ENCODE results near the gene TWF2. TPM values are rescaled to one million over a fixed set of nuclear protein-coding genes. Genes with fewer than 3 reads are reported as not detected.
A peak's percentile ranks its signal among the peaks of the same experiment; 100 is the strongest.

The TWF2 gene
- total RNA-seq, 4 donors from 2014 or later: 46.2 to 68.8 (median 59.3) TPM

- no peak overlapping the region for H3K27ac ChIP-seq
- no peak for DNase-seq
- peaks cover 0 to 16% (median 10%) of the 10 kb centered on the region in 4 donors for H3K4me1 ChIP-seq
- H3K4me3 ChIP-seq: no peak overlapping the region
- peaks cover 0 to 96% (median 5%) of the 10 kb centered on the region in 3 donors for H3K36me3 ChIP-seq
- no peaks in the 10 kb centered on the region for H3K9me3 ChIP-seq
- no peaks in the 10 kb centered on the region for H3K27me3 ChIP-seq
- TF ChIP-seq CTCF (IDR thresholded peaks at IDR 0.05): no peak
- no peak for TF ChIP-seq POLR2A (IDR thresholded peaks at IDR 0.05)
Observed at GRCh38 chr3:52256622-52257021, 17.7 kb upstream of the TWF2 start.

DNA sequence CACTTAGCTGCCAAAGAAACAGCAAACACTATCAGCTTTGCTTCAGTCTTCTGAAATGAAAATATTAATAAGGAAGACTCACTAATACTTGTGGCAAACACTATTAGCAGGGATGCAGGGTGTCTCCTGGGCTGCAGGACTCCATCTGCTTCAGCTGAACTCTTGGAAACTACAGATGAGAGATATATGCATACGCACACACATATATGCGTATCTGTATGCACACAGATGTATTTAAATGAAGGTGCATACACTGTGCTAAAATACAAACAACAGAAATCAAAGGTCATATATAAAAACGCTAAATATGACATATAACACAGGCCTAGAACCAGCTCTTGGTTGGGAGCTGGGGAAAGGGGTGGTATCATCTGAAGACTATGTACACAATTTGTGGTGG, 17.2 kb upstream of the TWF2 start:
- H3K27me3 ChIP-seq: no peaks in the 10 kb centered on the region
- TF ChIP-seq POLR2A (IDR thresholded peaks at IDR 0.05): no peak
- TF ChIP-seq CTCF (IDR thresholded peaks at IDR 0.05): no peak
- peaks cover 0 to 96% (median 5%) of the 10 kb centered on the region in 3 donors for H3K36me3 ChIP-seq
- DNase-seq: no peak
- H3K4me1 ChIP-seq: peaks cover 0 to 16% (median 10%) of the 10 kb centered on the region in 4 donors
- no peaks in the 10 kb centered on the region for H3K9me3 ChIP-seq
- H3K27ac ChIP-seq: no peak overlapping the region
- no peak overlapping the region for H3K4me3 ChIP-seq

- H3K9me3 ChIP-seq: no peaks in the 10 kb centered on the region
- no peak overlapping the region for H3K27ac ChIP-seq
- no peaks in the 10 kb centered on the region for H3K27me3 ChIP-seq
- DNase-seq: no peak
- H3K4me3 ChIP-seq: no peak overlapping the region
- peaks cover 0 to 16% (median 10%) of the 10 kb centered on the region in 4 donors for H3K4me1 ChIP-seq
- H3K36me3 ChIP-seq: peaks cover 0 to 88% (median 5%) of the 10 kb centered on the region in 3 donors
- no peak for TF ChIP-seq POLR2A (IDR thresholded peaks at IDR 0.05)
- no peak for TF ChIP-seq CTCF (IDR thresholded peaks at IDR 0.05)
Observed at GRCh38 chr3:52254608-52255007, 15.7 kb upstream of the TWF2 start.

DNA sequence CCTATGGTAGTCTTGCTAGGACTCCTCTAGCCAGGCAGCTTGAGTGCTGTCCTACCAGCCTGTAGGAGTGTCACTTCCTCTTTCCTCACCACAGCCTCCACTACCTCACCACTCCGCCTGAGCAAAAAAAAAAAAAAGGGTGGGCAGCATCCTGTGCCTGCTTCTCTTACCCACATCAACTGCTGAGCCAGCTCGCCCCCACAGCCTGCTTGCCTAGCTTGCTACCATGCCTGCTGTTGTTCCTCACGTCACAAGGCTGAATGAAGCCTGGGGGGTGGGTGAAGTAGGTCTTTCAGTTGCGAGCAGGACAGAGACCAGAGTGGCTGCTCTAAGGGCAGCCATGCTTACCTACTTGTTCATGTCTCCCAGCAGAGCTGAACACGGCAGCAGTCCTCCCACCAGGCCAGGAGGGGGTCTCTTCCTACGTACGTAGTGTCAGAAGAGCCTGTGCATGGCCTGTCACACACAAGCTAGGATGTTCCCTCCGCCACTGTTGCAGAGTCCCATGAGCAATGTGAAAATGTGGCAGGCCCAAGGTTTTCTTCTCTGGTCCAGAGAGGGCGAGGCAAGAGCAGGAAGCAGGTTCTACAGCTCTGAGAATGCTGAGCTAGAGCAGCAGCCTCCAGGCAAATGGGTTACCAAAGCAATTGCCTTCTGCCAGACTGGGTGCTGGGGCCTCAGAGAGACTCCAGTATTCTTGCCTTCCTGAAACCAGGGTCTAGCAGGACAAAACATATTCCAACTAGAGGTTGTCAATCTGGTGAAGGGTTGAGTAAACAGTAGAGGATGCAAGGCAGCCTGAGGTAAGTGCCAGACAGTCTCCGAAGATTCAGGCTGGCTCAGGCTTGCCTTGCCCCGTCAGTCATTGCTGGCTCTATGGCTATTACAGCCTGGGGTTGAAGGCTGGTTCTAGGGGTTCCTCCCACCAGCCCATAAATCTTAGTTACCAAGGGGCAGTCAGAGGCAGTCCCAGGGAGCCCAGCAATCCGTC, 14.7 kb upstream of the TWF2 start:
- TF ChIP-seq POLR2A (IDR thresholded peaks at IDR 0.05): no peak
- no peak for TF ChIP-seq CTCF (IDR thresholded peaks at IDR 0.05)
- DNase-seq: peak in 2 of 3 donors; percentile 88 to 91
- Histone ChIP-seq H3K4me3 (peak overlapping the region in 1 of 4 donors; percentile 10), H3K36me3 (peaks cover 0 to 81% (median 5%) of the 10 kb centered on the region in 3 donors), H3K27ac (peak overlapping the region; percentile 74 to 86 (median 78)), H3K27me3 (no peaks in the 10 kb centered on the region), H3K4me1 (peaks cover 0 to 16% (median 10%) of the 10 kb centered on the region in 4 donors), H3K9me3 (no peaks in the 10 kb centered on the region)

DNA sequence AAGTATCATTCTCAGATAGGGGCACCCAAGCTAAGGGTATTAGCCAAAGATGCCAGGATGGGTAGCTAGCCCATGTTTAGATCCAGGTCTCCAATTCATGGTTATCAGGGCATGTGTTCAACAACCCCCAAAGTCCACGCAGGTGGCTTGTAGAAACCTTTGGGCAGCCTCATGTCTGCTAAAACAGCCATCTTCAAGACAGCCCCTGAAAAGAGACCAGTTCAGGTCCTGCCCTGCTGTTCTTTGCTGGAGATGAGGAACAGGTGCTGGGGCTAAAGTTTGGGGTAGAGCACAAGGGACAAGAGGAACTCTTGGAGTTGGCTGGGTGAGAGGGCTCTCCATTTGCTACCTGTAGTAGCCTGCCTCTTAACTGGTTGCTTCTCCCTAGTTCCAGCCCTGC, 11.2 kb upstream of the TWF2 start:
- TF ChIP-seq POLR2A (IDR thresholded peaks at IDR 0.05) (no peak), CTCF (IDR thresholded peaks at IDR 0.05) (no peak)
- Histone ChIP-seq H3K4me3 (no peak overlapping the region), H3K4me1 (peaks cover 2 to 22% (median 16%) of the 10 kb centered on the region in 4 donors), H3K36me3 (peaks cover 0 to 46% (median 0%) of the 10 kb centered on the region in 3 donors), H3K27ac (peak overlapping the region in 1 of 4 donors; percentile 42), H3K27me3 (no peaks in the 10 kb centered on the region), H3K9me3 (no peaks in the 10 kb centered on the region)
- DNase-seq: peak in 1 of 3 donors; percentile 29
